Measurements from ENCODE around the gene UBXN10.
A peak's percentile ranks its signal among the peaks of the same experiment; 100 is the strongest.
"Not testable (repeated sequence)": the region's sequence is repeated elsewhere in the genome, so short reads cannot be mapped to it uniquely, and the experiment has no call there.

UBXN10 gene

DNA sequence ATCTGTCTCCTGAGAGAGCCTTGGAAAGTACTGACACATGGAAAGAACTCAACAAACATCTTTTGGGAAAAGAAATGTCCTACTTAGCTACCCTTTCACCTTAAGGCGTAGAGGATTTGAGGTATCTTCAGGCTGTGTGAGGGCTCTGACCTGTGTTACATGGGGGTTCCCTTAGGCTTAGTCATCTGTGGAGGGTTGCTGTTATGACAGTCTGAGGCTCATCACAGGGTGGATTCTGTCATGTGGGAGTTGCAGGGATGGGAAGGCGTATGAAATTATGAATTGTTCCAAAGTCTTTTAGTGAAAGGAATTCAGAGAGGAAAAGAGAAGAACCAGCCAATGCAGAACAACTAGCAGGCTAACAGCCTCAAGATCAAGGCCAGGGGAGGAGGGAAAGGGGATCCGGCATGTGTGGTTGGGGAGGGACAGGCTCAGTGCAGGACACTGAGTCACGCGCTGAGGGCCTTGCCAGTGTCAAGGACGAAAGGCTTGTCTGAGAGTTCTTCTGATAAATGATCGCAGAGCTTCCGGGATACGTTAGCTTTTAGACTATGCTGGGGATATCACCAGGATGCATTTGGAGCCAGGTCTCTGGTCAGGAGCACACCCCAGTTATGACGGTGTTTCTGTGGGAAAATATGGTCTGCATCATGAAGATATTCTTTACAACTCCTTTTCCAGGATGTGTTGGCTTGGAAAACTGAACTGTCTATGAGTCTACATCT, 25.0 kb downstream of the UBXN10 start:
- no peak for FAIRE-seq

DNA sequence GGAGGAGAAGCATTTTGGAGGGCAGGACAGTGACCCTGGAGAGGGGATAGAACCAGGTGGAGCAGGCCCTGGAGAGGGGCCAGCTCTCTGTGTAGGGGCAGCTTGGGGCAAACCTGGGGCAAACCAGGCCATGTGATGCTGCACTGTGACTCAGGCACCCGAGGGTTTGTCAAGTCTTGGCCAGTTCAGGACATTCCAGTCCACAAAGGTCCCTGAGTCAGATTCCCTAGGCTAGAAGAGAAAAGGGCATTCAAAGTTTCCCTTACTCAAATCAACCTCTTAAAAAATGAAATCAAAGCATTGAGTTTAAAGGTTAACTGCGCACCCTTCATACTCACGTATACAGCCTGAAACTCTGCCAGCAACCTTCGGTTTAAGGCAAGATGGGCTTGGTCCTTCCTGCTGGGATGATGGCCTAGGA, 25.6 kb downstream of the UBXN10 start:
- no peak for FAIRE-seq

DNA sequence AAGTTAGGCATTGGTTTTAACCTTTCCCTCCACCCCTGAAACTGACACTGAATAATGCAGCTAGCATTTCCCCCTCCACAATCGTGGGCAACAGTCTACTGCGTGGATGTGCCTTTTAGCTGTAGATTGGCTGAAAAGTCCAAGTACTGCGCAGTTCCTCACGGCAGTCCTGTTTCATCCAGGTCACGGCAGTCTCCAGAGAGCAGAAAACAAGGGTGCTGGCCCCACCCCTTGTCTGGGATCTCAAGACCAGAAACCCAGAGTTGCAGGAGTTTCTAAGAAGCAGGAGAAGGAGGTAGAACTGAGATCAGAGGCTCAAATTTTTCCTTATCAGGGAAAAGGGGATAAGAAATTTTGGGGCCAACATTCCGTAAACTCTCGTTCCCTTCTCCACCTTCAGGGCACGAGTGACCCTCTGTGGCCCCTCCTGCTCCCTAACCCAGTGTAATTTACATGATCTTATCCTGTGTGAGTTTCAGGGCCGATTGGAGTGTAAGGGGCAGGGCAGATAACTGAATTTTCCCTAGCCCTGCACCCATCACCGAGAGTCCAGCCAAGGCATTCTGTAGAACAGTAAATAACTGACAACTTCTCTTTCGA, 26.3 kb downstream of the UBXN10 start:
- FAIRE-seq, result no peak

DNA sequence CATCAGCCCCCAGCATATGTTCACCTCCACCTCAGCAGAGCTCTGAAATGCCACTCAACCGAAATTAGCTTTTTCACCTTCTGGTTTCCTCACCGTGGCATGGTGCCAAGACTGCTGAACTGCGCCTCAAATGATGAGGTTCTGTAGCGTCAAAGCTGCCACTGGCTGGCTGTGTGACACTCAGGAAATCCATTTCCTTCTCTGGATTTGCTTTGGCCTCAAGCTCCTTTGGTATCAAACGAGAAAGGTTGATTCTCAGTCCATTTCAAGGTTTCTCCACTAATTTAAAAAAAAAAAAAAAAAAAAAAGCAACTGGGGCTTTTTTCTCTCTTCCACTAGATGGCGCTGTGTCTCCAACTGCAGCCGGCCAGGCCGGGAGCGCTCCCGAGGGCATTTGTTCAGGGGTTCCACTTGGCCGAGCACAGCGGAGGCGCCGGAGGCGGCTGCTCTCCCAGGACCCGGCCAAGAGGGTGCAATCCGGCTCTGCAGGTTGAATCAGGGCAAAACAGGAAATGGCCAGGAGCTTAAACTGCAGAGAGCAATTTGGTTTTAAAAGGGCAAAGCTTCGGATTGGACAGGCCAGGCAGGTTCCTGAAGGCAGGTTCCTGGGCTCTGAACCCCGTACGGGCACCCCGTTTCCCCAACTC, 26.9 kb downstream of the UBXN10 start:
- peak; percentile 78 for FAIRE-seq

DNA sequence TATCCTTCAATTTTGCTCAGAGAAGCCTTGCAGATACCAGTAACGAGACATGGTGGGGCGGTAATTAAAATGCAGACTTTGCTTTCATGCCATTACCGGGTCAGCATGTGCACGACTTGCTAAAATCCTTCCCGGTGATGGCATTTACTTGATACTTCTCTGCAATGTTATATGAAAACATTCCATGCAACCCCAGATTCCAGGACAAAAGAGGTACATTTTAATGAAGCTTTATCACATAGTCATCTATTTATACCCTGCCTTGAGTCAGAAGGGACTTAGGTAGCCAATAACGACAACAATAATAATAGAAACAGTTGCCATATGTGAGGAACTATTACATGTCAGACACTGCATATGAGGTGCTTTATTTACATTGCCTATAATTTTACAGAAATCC, 29.8 kb downstream of the UBXN10 start:
- FAIRE-seq, result no peak

DNA sequence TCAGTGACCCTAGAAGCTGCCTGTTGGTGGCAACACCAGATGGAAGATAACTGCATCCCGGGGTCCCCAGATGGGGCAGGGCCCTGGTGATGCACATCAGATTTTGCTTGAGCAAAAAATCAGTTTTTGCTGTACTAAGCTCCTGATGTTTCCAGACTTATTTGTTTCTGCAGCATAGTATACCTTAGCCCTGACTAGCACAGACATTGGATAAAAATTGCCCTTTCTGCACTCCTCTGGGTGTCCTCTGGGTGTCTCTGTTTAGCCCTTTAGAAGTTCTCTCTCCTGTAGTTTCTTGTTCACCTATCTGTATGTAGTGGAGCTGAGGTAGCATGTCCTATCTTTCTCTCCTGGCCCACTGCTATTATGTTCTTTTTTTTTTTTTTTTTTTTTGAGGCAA, 30.7 kb downstream of the UBXN10 start:
- no peak for FAIRE-seq

DNA sequence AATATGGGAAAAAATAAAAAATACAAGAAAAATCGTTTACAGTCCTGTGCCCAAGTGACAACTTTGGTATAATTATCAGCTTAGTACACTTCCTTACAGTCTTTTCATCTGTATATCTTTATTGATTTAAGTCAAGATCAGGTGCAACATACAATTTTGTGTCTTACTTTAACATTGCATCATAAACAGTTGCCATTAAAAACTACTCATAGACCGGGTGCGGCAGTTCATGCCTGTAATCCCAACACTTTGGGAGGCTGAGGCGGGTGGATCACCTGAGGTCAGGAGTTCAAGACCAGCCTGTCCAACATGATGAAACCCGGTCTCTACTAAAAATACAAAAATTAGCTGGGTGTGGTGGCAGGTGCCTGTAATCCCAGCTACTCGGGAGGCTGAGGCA, 33.2 kb downstream of the UBXN10 start:
- FAIRE-seq, result not testable (repeated sequence)

DNA sequence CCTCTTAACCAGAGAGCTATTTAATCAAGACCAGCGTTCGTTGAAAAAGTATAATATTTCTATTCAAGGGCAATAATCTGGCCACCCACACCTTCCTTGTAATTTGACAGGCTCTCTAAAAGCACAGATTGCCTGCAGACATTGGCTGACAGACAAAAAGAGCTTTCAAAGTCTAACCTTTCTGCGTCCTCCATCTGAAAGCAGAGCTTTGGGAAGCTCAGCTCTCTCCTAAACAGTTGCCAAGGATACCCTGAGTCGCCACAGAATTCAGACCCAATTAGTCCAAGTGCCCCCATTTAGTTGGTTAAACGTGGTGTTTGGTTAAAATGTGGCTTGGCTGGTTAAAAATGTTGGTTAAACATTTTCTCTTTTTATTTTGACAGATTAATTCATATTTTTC, 34.1 kb downstream of the UBXN10 start:
- FAIRE-seq, result no peak

DNA sequence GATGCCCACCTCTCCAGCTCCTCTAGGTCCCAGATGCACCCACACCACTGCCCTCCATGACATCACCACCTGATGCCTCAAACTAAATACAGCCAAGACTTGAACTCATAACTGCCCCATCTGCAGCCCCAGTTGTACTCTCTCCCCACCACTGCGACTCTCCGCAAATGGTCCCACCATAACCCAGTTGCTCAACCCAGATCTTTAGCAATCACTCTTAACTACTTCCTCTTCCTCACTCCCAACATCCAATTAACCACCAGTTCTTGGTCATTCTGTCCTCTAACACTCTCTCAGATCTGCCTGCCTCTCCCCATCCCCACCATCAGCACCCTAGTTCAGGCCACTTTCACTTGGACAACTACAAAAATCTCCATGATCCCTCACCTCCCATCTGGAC, 37.2 kb downstream of the UBXN10 start:
- FAIRE-seq, result no peak

DNA sequence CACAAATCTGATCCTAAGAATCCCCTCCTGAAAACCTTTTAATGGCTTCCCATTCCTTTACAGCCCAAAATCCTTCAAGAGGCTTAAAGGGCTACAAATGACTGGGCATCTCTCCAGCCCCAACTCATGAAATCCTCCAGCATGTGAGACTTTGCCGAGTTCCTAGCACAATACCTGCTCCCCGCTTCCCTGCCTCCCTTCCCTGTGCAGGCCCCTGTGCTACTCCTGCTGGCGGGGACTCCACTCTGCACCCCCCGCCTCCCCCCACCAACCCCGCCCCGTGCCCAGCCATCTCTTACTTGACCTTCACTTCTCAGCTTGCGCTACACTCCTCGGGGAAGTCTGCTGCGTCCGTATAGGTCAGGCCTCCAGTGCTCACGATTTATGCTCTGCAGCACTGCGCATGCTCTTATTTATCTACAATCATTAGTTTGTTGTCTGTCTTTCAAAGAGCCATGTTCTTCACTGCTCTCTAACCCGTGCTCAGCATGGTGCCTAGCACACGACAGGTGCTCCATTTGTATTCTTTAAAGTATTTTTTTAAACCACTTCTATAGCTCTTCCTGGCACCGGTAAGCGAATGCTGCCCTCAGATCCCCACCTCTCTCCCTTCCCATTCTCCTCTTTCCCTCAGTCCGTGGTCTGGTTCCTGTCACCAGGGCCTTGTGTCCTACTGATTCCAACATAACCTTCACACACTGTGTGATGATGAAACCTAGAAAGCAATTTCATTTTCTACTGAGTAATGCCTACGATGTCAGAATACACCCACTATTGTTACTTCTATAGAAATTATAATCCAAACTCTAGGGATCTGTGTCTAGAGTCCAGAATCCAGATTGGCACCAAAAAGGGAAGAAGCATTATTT, 37.9 kb downstream of the UBXN10 start:
- FAIRE-seq, result no peak

DNA sequence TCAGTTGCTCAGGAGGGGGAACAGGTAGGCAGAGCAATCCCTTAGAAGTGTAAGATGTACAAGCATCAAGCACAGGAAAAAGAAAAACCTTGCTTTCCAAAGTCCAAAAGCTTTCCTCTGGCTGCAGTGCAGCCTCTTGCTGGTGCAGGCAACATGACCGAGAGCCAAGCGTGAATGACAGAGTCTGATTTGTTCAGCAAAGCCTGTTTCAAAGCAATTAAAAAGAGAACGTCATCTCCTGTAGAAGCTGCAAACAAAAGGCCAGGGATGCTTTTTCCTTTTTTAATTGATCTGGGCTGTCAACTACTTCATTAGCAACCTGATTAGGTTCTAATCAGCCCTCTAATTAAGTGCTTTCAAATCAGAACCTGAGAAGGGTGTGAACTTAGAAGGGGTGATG, 38.6 kb downstream of the UBXN10 start:
- no peak for FAIRE-seq

DNA sequence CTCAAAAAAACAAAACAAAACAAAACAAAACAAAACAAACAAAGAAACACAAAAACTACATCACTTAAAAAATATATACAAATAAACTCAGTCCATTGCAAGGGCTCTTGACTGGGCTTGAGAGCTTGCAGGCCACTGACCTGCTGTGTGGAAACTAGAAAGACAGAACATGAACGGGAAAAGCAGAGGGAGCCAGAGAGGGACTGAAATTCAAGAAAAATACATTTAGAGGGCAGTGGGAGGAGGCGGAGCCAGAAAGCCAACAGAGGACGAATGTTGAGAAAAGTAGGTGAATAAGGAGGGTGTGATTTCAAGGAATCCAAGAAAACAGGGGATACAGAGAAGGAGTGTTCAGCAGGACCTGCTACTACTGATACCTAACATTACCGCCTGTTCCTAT, 41.8 kb downstream of the UBXN10 start:
- no peak for FAIRE-seq

DNA sequence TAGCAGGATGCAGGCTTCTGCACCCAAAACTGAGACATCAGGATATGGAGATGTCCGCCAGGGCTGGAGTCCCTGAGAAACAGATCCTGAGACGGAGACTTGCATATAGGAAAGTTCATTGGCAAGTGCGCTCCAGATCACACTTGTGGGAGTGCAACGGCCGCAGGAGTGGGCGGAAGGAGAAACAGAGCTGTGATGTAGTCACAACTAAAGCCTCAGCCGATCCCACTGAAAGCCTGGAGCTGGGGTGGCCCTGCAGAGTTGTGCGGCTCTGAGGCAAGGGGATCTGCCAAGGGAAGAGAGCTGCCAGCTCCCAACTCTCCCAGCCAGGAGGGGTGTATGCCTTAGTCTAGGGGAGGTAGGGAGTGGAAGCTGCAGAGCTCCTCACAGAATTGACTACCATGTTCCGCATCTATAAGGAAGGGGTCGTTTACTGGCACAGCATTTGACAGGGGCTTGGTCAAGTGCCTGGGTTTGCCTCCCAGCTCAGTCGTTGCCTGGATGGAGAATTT, 42.5 kb downstream of the UBXN10 start:
- no peak for FAIRE-seq

DNA sequence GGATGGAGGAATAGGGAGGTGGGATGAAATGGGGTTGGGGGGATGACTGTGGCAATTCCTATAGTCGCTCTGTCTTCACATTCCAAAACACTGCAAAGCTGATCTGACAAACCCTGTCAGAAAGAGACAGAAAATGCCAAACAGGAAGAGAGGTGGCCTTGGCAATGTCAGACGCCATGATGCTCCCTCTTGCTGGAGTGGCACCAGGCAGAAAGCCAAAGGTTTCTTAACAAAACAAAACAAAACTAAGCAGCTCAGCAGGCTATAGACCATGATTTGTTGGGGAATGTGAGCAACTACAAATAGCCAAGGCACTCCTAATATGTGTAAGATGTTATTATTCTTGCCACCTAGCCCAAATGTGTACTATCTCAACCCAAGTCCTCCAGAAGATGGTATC, 43.3 kb downstream of the UBXN10 start:
- no peak for FAIRE-seq

DNA sequence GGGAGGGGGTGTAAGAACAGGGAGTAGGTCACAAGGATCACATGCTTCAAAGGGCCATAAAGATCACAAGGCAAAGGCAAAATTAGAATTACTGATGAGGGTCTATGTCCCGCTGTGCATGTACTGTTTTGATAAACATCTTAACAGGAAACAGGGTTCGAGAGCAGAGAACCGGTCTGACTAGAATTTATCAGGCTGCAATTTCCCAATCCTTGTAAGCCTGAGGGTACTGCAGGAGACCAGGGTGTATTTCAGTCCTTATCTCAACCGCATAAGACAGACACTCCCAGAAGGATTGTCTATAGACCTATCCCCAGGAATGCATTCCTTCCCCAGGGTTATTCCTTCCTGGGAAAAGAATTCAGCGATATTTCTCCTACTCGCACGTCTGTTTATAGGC, 46.7 kb downstream of the UBXN10 start:
- FAIRE-seq, result not testable (repeated sequence)

DNA sequence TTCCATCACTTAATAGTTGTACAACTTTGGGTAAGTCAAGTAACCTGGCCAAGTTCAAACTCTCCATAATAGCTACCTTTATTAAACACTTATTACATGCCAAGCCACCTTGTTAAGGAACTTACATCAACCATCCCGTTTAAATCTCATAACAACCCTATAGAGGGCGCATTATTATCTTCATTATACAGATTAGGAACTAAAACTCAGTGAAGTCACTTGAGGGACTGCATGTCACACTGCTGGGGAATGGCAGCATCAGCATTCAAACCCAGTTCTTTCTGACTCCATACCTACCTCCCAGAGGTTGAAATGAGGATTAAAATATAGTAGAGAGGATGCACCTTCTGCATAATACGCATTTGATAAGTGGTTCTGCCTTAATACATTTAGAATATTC, 47.5 kb downstream of the UBXN10 start:
- no peak for FAIRE-seq

DNA sequence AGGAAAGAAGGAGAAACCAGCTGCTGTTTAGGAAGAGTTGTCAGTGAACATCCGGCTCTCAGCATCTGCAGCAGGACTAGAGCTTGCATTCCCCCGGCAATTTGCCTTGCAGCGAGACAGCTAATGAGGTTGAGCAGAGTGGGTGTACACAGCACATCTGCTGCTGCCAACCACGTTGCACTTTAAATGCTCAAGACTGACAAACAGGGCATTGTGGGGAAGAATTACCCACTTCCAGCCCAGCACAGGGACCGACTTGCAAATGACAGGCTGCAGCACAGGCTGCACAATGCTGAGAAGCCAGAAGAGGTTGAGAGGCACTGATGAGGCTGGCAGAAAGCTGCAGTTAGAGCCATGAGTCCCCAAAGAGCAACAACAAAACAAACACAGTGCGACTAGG, 48.0 kb downstream of the UBXN10 start:
- FAIRE-seq, result no peak

DNA sequence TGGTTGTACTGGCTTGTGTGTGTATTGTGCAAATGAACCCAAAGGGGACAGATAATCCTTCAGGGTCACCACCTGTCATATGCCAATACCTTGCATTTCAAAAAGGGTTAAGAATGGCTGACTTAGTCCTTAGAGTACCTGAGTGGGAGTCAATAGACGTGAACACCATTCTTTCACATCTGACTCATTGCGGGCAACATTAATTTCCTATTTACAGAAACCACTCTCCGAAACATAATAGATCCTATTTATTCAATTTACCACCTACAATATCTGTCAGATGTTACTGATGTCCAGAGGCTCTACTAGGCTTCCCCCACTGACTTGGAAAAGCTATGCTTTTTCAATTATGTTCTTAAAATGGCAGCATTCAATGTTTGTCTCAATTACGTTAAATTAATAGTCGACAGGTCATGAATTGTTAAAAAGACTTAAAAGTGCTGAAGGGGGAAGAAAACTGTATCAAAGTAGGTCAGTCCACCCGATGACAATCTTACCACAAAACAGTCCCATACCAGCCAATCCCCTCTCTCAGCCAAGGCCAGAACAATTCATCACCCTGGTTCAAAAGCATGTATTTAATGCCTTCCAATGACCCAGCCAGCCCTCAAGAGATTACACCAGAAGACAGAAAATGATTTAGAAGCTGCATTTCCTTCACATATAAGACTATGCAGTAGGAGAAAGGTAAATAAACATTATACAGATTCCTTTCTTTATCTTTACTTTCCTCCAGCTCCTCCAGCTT, 49.1 kb downstream of the UBXN10 start:
- no peak for FAIRE-seq

DNA sequence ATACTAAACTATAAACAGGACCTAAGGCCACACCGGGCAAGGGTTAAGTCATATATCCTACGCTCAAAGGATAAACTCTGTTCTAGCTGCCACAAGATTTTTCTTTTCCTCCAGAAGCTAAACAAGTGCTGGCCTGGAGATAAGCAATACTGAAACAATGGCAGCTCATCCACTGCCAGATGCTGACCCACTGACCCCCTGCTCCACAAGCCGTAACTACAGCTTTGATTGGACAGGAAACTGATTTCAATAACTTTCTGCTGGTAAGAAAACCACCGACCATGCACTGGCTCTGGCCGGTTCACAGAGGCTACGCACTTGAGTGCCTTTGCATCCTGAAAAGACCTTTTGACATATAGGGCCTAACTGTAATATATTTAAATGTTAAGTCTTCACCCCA, 51.8 kb downstream of the UBXN10 start:
- no peak for FAIRE-seq

DNA sequence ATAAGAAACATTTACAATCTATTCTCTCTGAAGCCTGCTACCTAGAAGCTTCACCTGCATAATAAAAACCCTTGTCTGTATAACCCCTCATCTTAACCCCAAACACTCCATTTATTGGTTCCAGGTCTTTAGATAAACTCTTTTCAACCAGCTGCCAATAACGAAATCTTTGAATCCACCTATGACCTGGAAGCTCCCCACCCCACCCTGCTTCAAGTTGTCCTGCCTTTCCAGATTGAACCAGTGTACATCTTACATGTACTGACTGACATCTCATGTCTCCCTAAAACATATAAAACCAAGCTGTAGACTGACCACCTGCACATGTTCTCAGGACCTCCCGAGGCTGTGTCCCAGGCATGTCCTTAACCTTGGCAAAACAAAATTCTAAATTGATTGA, 54.1 kb downstream of the UBXN10 start:
- FAIRE-seq, result no peak

DNA sequence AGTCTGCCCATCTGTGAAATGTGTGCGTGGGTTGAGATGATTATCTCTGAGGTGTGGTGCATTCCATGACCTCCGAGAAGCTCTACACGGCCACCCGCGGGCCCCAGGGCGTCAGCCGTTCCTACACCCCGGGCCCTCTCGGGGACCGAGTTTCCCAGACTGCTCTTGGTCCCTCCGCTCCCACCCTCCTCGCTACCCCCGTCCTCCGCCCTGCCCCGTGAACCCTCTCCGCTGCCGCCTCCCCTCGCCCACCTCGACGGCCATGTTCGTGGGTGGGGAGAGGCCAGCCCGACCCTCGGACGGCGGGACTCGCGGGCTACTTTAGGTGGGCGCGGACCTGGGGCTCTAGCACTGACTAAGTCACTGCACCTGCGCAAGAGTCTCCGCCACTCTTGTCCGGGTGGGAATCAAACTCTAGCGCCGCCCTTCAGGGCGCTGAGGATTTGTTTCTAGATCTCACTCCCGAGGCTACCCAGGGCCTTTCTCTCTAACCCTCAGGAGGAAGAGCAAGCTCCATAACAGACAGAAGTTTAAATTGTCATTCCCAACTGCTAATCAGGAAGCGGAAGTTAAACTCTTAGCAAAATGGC, 57.1 kb downstream of the UBXN10 start:
- no peak for FAIRE-seq
